ENCODE results near the gene WDPCP. TPM values are rescaled to one million over a fixed set of nuclear protein-coding genes. Genes with fewer than 3 reads are reported as not detected.
"Not testable (repeated sequence)": the region's sequence is repeated elsewhere in the genome, so short reads cannot be mapped to it uniquely, and the experiment has no call there.

The WDPCP gene
- total RNA-seq, 1 donor from 2014 or later, result 5.5 TPM

DNA sequence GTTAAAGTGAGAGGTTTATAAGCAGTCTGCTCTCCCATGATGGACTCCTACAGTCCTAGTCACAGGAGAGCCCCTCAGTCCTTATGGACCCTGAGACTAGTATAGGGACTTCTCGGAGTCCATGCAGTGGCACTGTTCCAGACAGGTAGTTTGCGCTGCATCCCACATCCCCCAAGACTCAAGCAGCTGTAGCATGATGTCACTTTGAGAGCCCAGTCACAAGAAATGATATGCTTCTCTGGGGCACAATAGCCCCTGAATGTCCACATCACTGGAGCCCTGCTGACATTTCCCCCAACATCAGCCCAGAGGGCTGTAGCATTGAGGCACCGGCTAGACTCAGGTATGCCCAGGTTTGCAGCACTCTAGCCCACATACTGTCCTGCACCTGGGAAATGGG, 317.6 kb downstream of the WDPCP start:
- no peak for DNase-seq (ENCODE audit: low read depth)

DNA sequence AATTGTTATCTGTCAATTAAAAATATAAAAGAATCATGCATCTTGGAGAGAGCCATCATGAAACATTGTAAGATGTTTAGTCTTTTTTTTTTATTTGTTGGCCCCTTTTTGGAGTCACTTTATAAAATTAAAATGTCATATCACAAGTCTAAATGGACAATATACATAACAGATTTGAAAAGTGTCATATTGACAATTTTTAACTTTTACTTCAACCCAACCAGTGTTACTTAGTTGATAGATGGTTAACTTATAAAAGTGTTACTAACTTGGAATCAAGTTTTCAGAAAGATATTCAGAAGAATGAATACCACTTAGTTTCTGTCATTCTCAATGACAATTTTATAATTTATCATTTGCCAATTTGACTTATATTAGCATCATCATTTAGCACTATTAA, 319.3 kb downstream of the WDPCP start:
- DNase-seq (ENCODE audit: low read depth), result no peak

DNA sequence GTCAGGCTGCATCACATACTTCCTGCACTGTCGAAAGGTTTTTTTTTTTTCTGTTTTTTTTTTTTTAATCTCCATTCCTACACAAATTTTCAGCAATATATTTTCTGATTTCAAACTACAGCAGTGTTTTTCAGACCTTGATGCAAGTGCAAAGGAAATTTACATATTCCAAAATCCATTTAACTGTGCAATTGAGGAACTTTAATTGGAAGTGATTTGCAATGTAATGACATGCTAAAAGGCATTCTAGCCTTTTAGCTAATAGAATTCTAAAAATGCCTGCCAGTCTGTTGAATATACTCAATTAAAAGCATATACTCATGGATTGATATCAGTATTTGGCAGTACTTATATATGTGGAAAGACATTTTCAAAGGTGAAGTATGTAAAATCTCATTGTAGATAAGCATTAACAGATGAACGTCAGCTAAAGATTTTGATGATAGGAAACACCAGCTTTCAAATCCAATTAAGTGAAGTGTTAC, 327.1 kb downstream of the WDPCP start:
- DNase-seq (ENCODE audit: low read depth), result no peak

DNA sequence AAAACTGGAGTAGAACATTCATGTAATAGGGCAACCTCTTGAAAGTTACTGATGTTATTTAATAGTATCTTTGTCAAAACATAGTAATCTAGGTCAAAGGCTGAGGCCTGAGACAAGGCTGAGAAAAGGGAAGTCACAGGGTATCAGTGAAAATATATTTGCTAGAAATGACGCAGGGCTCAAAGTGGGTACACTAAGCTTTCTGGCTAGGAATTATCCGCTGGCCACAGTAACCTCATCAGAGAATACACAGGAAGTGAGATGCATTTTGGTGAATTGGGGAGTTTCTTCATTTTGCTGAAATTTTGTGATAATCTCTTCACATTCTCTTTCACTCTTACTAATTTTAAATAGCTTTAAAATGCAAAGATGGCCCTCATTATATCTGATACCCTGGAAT, 330.8 kb downstream of the WDPCP start:
- DNase-seq (ENCODE audit: low read depth), result no peak

DNA sequence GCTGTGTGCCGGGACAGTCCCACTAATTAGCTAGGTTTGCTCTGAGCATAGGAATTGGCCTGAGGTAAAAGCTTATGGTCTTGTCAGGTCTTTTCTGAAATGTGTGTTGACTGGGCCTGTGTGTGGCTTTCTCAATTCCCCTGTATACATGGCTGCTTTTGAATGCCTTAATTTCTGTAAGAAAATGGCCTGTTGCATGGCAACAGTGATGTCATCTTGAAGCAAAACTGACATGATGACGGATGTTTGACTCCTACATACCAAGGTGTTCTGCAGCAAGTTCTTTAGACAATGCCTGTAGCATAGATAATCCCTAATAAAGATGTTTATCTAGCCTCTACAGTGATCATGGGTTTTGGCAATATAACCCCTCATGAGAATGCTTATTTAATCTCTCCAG, 339.1 kb downstream of the WDPCP start:
- DNase-seq (ENCODE audit: low read depth), result no peak

DNA sequence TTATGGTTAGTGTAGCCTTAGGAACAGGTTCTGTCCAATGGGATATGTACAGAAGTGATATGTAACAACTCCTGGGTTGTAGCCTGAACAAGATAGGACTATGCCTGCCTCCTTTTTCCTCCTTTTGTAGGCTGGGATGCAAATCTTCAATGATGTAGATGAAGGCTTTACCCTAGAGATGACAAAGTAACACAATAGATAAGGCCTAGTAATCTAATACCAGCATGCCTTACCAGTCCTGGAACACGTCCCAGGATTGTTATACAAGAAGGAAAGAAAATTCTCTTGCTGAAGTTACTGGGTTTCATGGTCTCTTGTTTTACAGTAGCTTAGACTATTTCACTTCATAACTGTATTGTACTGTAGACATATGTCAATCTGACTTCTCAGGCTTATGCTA, 345.5 kb downstream of the WDPCP start:
- DNase-seq (ENCODE audit: low read depth), result peak; percentile 39

DNA sequence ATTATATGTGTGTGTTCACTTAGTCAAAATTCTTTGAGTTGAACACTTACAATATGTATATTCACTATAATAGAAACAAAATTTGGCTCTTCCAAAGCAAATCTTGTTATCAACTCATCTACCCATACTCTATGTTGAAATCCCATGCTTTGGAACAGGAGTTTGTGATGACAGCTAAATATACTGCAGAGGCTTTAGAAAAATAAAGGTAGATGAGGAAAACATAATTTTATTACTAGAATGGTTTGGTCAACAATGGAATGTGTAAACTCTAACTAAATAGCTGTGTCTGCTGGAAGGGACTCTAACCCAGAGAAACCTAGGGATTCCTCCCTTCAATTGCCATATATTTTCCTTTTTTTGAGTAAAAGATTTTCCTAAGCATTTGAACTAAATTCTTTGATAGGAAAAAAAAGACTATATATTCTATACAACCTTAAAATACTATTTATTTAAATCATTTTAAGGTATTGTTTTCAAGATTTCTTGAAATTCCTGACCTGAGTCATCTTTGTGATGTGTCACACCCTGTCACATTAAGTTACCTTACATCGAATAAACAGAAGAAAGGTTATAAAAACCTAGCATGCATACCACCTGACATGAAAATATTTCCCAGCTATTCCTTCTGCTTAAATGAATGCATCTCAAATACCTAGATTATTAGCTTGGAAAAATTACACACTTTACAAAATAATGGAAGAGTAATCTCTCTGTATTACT, 362.2 kb downstream of the WDPCP start:
- DNase-seq (ENCODE audit: low read depth), result no peak

DNA sequence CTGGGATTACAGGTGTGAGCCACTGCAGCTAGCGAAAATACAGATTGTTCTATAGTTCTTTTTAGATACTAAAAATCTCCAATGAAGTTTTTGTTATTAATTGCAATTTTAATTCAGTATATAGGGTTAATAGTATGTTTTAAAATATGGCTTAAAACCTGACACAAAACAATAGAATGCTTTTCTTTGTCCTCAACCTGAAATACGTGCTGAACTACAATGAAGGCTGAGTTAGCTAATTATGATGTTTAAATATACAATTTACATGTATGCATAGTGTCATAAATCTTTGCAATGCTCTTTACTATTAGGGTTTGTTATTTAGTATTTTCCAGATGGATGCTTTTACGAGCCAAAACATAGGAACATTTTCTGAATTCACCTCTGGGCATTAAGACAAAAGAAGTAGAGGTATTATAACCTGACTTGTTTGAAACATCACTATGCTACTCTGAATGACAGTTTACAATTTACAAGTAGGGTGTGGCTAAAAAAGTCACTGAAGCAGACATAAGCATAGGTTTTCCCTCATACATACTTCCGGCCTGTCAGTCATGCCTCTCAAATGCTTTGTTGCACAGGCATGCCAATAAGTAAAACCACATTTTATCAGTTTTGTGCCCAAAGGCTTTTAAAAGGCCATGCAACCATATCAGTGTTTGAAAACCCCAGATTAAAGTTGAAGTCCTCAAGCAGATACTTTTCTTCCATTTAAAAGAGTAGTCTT, 369.3 kb downstream of the WDPCP start:
- DNase-seq (ENCODE audit: low read depth), result no peak

DNA sequence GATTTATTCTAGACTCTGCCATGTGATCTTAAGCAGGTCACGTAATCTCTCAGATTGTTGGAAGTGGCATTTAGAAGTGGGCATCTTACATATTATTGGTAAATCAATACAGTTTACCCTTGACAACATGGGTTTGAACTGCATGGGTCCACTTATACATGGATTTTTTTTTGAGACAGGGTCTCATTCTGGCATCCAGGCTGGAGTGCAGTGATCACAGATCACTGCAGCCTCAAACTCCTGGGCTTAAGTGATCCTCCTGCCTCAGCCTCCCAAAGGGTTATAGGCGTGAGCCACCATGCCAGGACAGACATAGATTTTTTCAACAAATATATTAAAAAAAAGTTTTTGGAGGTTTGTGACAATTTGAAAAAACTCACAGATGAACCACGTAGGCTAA, 393.0 kb downstream of the WDPCP start:
- no peak for DNase-seq (ENCODE audit: low read depth)

DNA sequence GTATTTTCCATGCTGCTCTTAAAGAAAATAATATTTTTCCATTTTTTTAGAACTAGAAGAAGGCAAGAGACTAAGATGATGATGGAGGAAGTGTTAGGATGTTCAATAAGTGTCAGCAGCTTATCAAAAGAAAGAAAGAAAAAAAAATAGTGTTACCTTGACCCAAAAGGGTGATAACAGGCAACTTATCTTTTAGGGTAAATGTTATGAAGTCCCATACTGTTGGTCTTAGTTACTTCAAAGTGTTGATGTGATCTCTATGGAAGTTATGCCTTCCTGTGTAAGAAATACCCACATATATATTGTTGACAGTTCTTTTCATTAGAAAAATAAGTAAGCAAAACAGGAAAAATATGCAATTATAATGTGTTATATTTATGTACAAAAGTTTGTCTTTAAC, 394.1 kb downstream of the WDPCP start:
- DNase-seq (ENCODE audit: low read depth), result no peak

DNA sequence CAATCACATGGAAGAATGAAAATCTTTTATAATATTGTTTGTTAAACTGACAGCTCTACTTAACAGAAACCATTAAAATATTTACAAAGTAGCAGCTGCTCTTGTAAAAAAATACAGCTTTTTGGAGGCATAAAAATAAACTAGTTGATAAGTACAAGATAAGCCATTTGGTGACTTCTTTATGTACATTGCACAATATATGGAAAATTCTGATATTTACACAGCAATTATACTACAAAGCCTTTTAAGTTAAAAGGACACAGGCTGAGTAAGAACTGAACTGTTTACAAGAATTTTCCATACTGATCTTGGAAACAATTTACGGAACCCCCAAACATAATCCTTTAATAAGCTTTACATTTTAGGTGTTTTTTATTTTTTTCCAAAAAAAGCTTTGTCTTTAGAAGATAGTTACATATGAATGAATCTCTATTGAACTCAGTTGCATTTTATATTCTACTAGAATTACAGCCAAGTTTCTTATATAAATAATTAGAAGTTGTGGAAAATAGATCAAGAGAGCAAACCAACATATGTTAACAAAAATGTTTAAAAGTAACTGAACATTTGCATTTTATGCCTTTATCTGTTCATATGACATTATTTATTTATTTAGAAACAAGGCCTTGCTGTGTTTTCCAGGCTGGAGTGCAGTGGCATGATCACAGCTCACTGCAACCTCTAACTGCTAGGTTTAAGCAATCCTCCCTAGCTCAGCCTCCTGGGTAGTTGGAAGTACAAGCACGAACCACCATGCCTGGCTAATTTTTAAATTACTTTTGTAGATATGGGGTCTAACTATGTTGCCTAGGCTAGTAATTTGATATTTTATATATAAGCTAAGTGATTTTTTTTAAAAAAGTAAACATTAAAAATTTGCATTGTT, 395.1 kb downstream of the WDPCP start:
- no peak for DNase-seq (ENCODE audit: low read depth)

DNA sequence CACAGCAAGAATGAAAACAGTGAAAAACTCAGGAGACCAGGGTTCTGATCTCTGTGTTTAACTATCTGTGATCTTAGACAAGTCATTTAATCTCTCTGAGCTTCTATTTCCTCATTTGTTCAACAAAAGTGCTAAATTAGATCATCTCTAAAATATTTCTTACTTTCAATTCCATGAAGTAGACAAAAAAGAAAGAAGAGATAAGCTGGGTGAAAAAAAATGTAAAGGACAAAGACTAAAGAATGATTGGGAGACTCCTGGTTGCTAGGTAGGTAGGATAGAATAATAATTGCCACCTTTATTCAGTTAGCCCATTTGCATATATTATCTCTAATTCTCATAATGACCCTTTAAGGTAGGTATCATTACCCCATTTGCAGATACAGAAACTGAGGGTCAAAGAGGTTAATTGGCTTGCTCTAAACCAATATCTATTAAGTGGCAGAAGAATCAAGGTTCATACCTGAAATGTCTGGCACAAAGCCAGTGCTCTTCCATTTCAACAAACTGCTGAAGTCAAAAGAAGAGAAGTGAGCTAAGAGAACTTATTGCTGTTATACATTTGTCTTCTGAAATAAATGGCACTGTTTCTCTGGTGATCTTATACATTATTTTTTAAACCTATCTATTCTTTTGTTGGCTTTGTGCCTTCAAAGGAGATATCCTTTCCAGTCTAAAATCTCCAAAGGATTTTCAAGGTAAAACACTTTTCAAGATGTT, 395.9 kb downstream of the WDPCP start:
- DNase-seq (ENCODE audit: low read depth), result no peak

DNA sequence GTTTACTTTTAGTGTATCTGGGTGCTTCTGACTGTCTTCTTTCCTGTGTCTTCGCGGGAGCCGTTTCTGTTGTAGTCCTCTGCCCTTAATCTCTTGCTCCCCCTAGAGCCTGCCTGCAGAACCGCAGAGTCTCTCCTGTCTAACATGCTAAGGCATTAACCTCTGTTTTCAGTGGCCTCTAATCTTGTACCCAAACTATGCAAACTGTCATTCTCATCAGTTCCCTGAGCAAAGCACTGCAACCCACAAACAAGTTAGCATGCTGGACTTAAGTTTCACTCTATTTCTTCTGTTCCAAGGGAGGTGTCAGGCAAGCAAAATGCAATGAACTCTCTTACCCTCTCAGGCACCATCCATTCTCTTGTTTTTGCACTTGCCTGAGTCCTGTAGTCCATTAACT, 399.3 kb downstream of the WDPCP start:
- DNase-seq (ENCODE audit: low read depth), result peak; percentile 32

DNA sequence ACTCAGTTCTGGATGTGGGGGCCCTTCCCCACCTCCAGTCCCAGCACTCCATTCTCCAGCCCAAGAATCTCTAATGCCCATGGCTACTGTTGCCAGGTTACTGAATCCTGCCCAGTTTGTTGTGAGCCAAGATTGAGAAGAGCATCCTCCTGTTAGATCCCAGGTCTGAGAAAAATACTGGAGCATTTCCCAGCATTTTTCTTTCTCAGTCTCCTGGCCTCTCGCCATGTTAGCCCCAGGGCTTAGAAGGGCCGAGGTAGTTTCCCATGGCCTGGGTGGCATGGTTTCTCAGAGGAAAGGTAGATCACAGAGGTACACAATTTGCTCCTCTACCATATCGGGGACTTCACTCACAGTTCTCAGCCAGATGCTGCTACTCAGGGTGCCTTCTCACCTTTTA, 401.9 kb downstream of the WDPCP start:
- no peak for DNase-seq (ENCODE audit: low read depth)

DNA sequence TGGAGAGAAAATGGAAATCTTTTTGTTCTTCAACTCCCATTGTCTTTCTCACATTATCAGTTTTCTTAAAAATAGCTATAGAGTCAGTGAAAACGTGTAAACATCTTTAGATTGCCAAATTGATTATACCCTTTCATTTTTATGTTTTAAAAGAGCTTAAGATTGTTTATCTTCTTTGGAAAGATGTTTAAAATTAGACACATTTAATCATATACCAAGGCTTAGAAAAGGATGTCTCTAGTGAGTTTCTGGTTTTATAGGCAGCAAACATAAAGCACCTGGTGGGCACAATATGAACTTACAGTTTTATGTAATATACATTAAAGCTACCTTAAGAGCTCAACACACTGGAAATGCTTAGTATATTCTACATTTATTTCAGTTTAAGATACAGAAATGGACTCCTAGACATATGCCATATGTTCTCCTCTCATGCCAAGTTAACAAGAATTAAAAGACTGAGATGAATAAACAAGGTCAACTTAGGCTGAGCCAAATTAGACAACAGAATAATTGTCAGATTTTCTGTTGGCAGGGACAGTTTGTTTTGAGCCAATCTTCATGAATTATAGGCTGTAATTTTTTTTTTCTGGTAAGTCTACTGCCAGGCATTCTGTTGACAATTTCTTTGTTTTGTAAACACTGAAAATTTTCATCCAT, 425.0 kb downstream of the WDPCP start:
- DNase-seq (ENCODE audit: low read depth), result no peak

DNA sequence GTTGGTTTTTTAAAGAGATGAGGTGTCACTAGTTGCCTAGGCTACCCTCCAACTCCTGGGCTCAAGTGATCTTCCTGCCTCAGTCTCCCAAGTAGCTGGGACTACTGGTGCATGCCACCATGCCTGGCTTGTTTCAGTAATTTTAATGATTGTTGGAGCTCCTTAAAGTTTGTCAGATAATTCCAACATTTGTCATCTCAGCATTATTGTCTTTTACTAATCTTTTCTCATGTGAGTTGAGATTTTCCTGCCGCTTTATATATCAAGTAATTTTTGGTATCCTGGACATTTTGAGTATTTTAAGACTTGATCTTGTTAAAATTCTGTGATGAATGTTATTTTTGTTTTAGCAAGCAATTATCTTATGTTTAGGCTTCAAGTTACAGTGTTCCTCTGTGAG, 429.0 kb downstream of the WDPCP start:
- no peak for DNase-seq (ENCODE audit: low read depth)

DNA sequence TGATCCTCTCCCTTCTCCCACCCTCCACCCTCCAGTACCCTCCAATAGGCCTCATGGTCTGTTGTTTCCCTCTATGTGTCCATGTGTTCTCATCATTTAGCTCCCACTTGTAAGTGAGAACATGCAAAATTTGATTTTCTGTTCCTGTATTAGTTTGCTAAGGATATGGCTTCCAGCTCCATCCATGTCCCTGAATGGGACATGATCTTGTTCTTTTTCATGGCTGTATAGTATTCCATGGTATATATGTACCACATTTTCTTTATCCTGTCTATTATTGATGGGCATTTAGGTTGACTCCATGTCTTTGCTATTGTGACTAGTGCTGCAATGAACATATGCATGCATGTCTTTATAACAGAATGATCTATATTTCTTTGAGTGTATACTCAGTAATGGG, 451.6 kb downstream of the WDPCP start:
- DNase-seq (ENCODE audit: low read depth), result not testable (repeated sequence)

DNA sequence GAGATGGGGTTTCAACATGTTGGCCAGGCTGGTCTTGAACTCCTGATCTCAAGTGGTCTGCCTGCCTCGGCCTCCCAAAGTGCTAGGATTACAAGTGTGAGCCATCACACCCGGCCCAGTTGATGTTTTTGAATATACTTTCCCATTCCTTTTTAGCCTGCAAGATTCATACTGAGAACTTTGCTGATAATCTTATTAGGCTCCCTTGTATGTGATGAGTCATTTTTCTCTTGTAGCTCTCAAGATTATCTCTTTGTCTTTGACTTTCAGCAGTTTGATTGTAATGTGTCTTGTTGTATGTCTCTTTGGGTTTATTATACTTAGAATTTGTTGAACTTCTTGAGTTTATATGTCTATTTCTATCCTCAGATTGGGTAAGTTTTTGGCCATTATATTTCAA, 456.3 kb downstream of the WDPCP start:
- DNase-seq (ENCODE audit: low read depth), result no peak

DNA sequence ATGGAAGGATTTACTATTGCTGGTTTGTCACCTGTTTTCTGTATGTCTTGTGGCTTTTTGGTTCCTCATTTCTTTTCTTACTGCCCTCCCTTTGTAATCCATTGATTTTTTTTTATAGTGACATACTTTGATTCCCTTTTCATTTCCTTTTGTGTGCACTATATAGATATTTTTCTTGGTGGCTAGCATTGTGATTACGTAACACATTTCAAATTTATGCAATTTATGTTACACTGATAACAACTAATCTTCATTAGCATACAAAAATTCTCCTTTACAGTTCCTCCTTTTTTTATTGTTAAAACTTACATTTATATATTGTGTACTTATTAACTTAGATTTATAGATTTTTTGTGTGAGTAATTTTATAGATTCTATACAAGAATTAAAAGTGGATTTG, 457.1 kb downstream of the WDPCP start:
- DNase-seq (ENCODE audit: low read depth), result no peak

DNA sequence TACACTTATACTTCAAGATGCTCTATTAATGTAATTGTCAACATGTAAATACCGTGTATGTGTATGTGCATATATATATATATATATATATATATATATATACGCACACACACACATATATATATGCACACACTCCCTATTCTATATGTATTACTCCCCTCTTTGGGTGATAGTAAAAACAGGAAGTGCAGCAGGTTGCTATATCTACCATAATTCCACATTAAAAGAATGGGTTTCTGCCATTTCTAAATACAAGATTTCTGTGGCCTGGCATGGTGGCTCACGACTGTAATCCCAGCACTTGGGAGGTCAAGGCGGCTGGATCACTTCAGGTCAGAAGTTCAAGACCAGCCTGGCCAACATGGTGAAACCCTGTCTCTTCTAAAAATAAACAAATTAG, 460.7 kb downstream of the WDPCP start:
- DNase-seq (ENCODE audit: low read depth), result no peak

DNA sequence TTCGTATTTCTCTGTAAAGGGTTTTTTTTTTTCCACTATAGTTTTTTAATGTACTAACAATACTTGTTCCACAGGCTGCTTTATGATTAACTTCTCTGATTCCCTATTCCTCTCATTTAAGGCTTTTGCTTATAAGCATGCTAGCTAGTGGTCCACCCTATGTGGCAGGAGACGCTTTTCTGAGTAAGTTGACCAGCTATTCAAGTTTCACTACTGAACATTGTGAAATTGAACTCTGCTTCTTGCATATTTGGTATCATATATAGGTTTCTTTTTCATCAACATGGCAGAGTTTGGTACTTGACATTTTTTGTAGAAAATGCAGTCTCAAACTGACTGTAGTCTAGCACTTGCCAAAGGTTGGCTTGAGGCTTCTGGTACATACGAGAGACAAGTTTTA, 463.4 kb downstream of the WDPCP start:
- DNase-seq (ENCODE audit: low read depth), result no peak
